Chondrocyte (in vitro differentiated cells): ENCODE results near the gene AGBL1. TPM values are rescaled to one million over a fixed set of nuclear protein-coding genes. Genes with fewer than 3 reads are reported as not detected.

Experiments used
- DNase-seq: peaks from one replicate; pipeline ENCODE4 v3.0.0; 2021; ENCODE audit warnings: mixed read lengths, low spot score
- H3K27ac Mint-ChIP-seq: one replicate; pipeline ENCODE4 v1.8.0; 2021; ENCODE audit warnings: mild to moderate bottlenecking, moderate library complexity, mixed read lengths; ENCODE audit not compliant: unreplicated experiment
- H3K27me3 Mint-ChIP-seq: 2 replicates; pipeline ENCODE4 v1.8.0; 2021; ENCODE audit warnings: low read depth, mixed read lengths
- H3K36me3 Mint-ChIP-seq: 2 replicates; pipeline ENCODE4 v1.8.0; 2021; ENCODE audit warnings: low read depth, mixed read lengths
- H3K4me1 Mint-ChIP-seq: 2 replicates; pipeline ENCODE4 v1.8.0; 2021; ENCODE audit warnings: low read depth, mild to moderate bottlenecking, mixed read lengths
- H3K4me3 Mint-ChIP-seq: one replicate; pipeline ENCODE4 v1.8.0; 2021; ENCODE audit warnings: mild to moderate bottlenecking, moderate library complexity, mixed read lengths; ENCODE audit not compliant: unreplicated experiment
- H3K9me3 Mint-ChIP-seq: 2 replicates; pipeline ENCODE4 v1.8.0; 2021; ENCODE audit warnings: low read depth, mixed read lengths
- total RNA-seq: library from RNA; stranded (reverse); gene quantifications from 3 replicates; pipeline ENCODE4 v1.2.1, GENCODE V29; 2021
- TF ChIP-seq, protein P1 (sequence below): fragments of 200-600 bp; sonication (generic); IDR thresholded peaks from 2 replicates; pipeline ENCODE4 v1.5.0; 2021; ENCODE audit warnings: antibody characterized with exemption, mild to moderate bottlenecking, moderate library complexity

Gene AGBL1
- total RNA-seq, 1 donor from 2014 or later = not detected

GRCh38 chr15:86392874-86393273, 313.2 kb downstream of the AGBL1 start:
- DNase-seq = no peak

DNA sequence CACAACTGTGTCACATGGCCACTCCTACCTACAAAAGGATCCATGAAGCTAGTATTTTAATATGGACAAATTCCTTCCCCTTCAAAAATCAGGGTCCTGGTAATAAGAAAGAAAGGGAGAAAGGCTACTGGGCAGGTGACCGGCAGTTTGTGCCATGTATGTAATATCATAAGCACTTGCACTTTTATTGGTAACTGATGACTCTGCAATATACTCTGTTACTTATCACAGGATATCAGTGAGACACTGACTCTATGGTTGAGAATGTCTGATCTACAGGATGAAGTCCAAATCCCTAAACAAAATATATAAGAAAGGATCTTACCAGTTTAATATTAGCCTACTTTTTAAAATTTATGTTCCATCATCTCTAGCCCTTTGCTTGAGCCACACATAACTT, 315.2 kb downstream of the AGBL1 start:
- Mint-ChIP-seq H3K9me3 (no peaks in the 10 kb centered on the region), H3K4me3 (no peak overlapping the region), H3K4me1 (no peaks in the 10 kb centered on the region), H3K36me3 (no peaks in the 10 kb centered on the region), H3K27ac (no peak overlapping the region), H3K27me3 (peaks cover 1% of the 10 kb centered on the region)
- DNase-seq = no peak
- TF ChIP-seq, protein P1, sequence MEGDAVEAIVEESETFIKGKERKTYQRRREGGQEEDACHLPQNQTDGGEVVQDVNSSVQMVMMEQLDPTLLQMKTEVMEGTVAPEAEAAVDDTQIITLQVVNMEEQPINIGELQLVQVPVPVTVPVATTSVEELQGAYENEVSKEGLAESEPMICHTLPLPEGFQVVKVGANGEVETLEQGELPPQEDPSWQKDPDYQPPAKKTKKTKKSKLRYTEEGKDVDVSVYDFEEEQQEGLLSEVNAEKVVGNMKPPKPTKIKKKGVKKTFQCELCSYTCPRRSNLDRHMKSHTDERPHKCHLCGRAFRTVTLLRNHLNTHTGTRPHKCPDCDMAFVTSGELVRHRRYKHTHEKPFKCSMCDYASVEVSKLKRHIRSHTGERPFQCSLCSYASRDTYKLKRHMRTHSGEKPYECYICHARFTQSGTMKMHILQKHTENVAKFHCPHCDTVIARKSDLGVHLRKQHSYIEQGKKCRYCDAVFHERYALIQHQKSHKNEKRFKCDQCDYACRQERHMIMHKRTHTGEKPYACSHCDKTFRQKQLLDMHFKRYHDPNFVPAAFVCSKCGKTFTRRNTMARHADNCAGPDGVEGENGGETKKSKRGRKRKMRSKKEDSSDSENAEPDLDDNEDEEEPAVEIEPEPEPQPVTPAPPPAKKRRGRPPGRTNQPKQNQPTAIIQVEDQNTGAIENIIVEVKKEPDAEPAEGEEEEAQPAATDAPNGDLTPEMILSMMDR = no peak

More at GRCh38 chr15:86392874-86393273, 313.2 kb downstream of the AGBL1 start:
- no peaks in the 10 kb centered on the region for H3K9me3 Mint-ChIP-seq
- H3K4me3 Mint-ChIP-seq = no peak overlapping the region
- TF ChIP-seq, protein P1 = no peak
- H3K27ac Mint-ChIP-seq = no peak overlapping the region
- H3K36me3 Mint-ChIP-seq = no peaks in the 10 kb centered on the region
- no peaks in the 10 kb centered on the region for H3K4me1 Mint-ChIP-seq
- peaks cover 1% of the 10 kb centered on the region for H3K27me3 Mint-ChIP-seq

GRCh38 chr15:86399041-86399954, 319.6 kb downstream of the AGBL1 start:
- Mint-ChIP-seq H3K4me1 (no peaks in the 10 kb centered on the region), H3K36me3 (no peaks in the 10 kb centered on the region), H3K27me3 (no peaks in the 10 kb centered on the region), H3K27ac (no peak overlapping the region), H3K9me3 (peaks cover 26% of the 10 kb centered on the region), H3K4me3 (no peak overlapping the region)
- DNase-seq = no peak
- TF ChIP-seq, protein P1 = no peak

GRCh38 chr15:86403221-86403620, 323.6 kb downstream of the AGBL1 start:
- no peak for DNase-seq
- H3K4me1 Mint-ChIP-seq = no peaks in the 10 kb centered on the region
- TF ChIP-seq, protein P1 = no peak
- H3K4me3 Mint-ChIP-seq = no peak overlapping the region
- H3K9me3 Mint-ChIP-seq = peaks cover 28% of the 10 kb centered on the region
- H3K27me3 Mint-ChIP-seq = no peaks in the 10 kb centered on the region
- no peak overlapping the region for H3K27ac Mint-ChIP-seq
- no peaks in the 10 kb centered on the region for H3K36me3 Mint-ChIP-seq

- TF ChIP-seq, protein P1 = no peak
- no peak overlapping the region for H3K4me3 Mint-ChIP-seq
- H3K27me3 Mint-ChIP-seq = no peaks in the 10 kb centered on the region
- H3K9me3 Mint-ChIP-seq = peaks cover 28% of the 10 kb centered on the region
- no peaks in the 10 kb centered on the region for H3K4me1 Mint-ChIP-seq
- no peaks in the 10 kb centered on the region for H3K36me3 Mint-ChIP-seq
- no peak overlapping the region for H3K27ac Mint-ChIP-seq
- DNase-seq = no peak
Observed at GRCh38 chr15:86403914-86404583, 324.4 kb downstream of the AGBL1 start.
